Cardiac fibroblast (primary cell): ENCODE data around the gene GIMAP8.
"Not testable (repeated sequence)": the region's sequence is repeated elsewhere in the genome, so short reads cannot be mapped to it uniquely, and the experiment has no call there.

Experiments
- DNase-seq, 2 donors: peaks; one replicate each; pipeline versions ENCODE4 v3.0.0 to v3.0.0-alpha.2; 2010; ENCODE audit warnings: low read depth in 2 of 2
- H3K4me3 ChIP-seq, 2 donors: replicated peaks in 1 of 2; 1 replicate in 1 of 2; 2 replicates in 1 of 2; pipeline ENCODE4 v1.5.1; 2011; ENCODE audit warnings: low read depth in 2 of 2, low read length in 2 of 2, mild to moderate bottlenecking in 2 of 2, moderate library complexity in 1 of 2
- TF ChIP-seq, protein P1 (sequence below): IDR thresholded peaks from one replicate; pipeline ENCODE4 v1.5.1; 2011; ENCODE audit warnings: low read depth, mild to moderate bottlenecking, low read length, inconsistent platforms

GIMAP8 gene

GRCh38 chr7:150448789-150449147, 1.7 kb upstream of the GIMAP8 start:
- DNase-seq = peak; percentile 60 to 66
- no peak overlapping the region for H3K4me3 ChIP-seq
- TF ChIP-seq, protein P1, sequence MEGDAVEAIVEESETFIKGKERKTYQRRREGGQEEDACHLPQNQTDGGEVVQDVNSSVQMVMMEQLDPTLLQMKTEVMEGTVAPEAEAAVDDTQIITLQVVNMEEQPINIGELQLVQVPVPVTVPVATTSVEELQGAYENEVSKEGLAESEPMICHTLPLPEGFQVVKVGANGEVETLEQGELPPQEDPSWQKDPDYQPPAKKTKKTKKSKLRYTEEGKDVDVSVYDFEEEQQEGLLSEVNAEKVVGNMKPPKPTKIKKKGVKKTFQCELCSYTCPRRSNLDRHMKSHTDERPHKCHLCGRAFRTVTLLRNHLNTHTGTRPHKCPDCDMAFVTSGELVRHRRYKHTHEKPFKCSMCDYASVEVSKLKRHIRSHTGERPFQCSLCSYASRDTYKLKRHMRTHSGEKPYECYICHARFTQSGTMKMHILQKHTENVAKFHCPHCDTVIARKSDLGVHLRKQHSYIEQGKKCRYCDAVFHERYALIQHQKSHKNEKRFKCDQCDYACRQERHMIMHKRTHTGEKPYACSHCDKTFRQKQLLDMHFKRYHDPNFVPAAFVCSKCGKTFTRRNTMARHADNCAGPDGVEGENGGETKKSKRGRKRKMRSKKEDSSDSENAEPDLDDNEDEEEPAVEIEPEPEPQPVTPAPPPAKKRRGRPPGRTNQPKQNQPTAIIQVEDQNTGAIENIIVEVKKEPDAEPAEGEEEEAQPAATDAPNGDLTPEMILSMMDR = peak; percentile 92

DNA sequence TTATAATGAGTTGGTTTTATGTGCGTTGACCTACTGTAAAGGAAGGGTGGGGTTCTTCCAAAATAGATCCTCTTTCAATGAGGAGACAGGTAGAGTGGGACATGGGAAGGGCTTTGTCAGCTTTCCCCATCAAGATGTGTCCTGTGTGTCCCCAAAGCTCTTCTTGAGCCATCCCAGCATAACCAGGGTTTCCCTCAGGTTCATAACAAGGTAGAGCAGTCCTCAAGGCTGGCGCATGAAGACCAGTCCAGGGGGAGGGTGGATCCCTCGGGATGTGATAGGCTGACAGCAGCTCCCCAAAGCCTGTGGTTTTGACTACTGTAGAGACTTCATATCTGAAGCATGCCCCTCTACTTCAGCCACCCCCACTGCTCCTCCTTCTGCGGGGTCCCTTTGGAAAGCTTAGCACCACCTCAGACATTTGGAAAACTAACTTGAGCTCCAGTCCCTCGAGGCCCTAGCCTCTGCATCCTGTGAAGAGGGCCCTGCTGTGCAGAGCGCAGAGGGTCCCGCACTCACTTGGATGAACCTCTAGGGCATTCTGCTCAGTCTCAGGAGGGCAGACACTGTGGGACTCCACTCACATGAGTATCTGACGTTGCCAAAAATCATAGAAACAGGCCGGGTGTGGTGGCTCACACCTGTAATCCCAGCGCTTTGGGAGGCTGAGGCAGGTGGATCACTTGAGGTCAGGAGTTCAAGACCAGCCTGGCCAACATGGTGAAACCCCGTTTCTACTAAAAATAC, 1.1 kb upstream of the GIMAP8 start:
- TF ChIP-seq, protein P1 = no peak
- no peak overlapping the region for H3K4me3 ChIP-seq
- no peak for DNase-seq

- TF ChIP-seq, protein P1 = no peak
- DNase-seq = no peak
- H3K4me3 ChIP-seq = no peak overlapping the region
These were observed 815 bp downstream of the GIMAP8 start for GRCh38 chr7:150451097-150451793.

- TF ChIP-seq, protein P1 = no peak
- H3K4me3 ChIP-seq = no peak overlapping the region
- no peak for DNase-seq
These were observed 1.5 kb downstream of the GIMAP8 start for GRCh38 chr7:150451833-150452461.

GRCh38 chr7:150453181-150453580, 2.8 kb downstream of the GIMAP8 start:
- no peak for DNase-seq
- TF ChIP-seq, protein P1 = no peak
- no peak overlapping the region for H3K4me3 ChIP-seq

- H3K4me3 ChIP-seq = no peak overlapping the region
- DNase-seq = no peak
- TF ChIP-seq, protein P1 = no peak
These were observed 3.5 kb downstream of the GIMAP8 start for GRCh38 chr7:150453892-150454291.

- not testable (repeated sequence) for H3K4me3 ChIP-seq, DNase-seq
These were observed 6.6 kb downstream of the GIMAP8 start for GRCh38 chr7:150457064-150457463.
